Activated CD4-positive, alpha-beta T cell treated with anti-CD3 and anti-CD28 coated beads, Interleukin-2, amount 10 ng/mL, durations not matched to agents 7 days and 5 days (primary cell): ENCODE measurements around the gene VILL. TPM values are rescaled to one million over a fixed set of nuclear protein-coding genes. Genes with fewer than 3 reads are reported as not detected.
A peak's percentile ranks its signal among the peaks of the same experiment; 100 is the strongest.

ENCODE experiments used
- CTCF ChIA-PET: fragments of 350-600 bp; sonication (Branson Sonifier 250); formaldehyde crosslinking; loops from one replicate; lab custom pipeline; 2021; ENCODE audit warnings: antibody characterized with exemption; lab: Charles Lee
- POLR2A ChIA-PET: fragments of 350-600 bp; sonication (Branson Sonifier 250); formaldehyde crosslinking; loops from one replicate; lab custom pipeline; 2021; ENCODE audit warnings: antibody characterized with exemption; lab: Charles Lee
- DNase-seq: peaks from one replicate; pipeline ENCODE4 v3.0.0-alpha.2; 2020
- H3K27ac Mint-ChIP-seq: one replicate; pipeline ENCODE4 v1.8.0; 2021; ENCODE audit warnings: mild to moderate bottlenecking, moderate library complexity, mixed read lengths
- H3K27me3 Mint-ChIP-seq: one replicate; pipeline ENCODE4 v1.8.0; 2021; ENCODE audit warnings: mixed read lengths
- H3K36me3 Mint-ChIP-seq: one replicate; pipeline ENCODE4 v1.8.0; 2021; ENCODE audit warnings: low read depth, mixed read lengths
- H3K4me1 Mint-ChIP-seq: one replicate; pipeline ENCODE4 v1.8.0; 2021; ENCODE audit warnings: mixed read lengths
- H3K4me3 Mint-ChIP-seq: one replicate; pipeline ENCODE4 v1.8.0; 2021; ENCODE audit warnings: mild to moderate bottlenecking, moderate library complexity, mixed read lengths
- H3K9me3 Mint-ChIP-seq: one replicate; pipeline ENCODE4 v1.8.0; 2021; ENCODE audit warnings: mixed read lengths
- total RNA-seq, 2 experiments: library from RNA; stranded (reverse); gene quantifications; one replicate each; pipeline ENCODE4 v1.2.3, GENCODE V29; 2021

Gene VILL
- total RNA-seq, 2 experiments from 2014 or later, result 19.4 to 23.0 TPM

GRCh38 chr3:37991823-37992222, 1.2 kb downstream of the VILL start:
- H3K9me3 Mint-ChIP-seq, result no peaks in the 10 kb centered on the region
- POLR2A ChIA-PET, result no interaction called here

GRCh38 chr3:37992271-37993066, 1.9 kb downstream of the VILL start:
- peaks cover 25% of the 10 kb centered on the region for H3K36me3 Mint-ChIP-seq
- ChIA-PET POLR2A (no interaction called here), CTCF (no interaction called here)
- no peaks in the 10 kb centered on the region for H3K27me3 Mint-ChIP-seq
- no peaks in the 10 kb centered on the region for H3K9me3 Mint-ChIP-seq
- no peak overlapping the region for H3K27ac Mint-ChIP-seq
- H3K4me1 Mint-ChIP-seq, result peaks cover 48% of the 10 kb centered on the region
- no peak for DNase-seq
- H3K4me3 Mint-ChIP-seq, result peak overlapping the region; percentile 4

More at GRCh38 chr3:37991823-37992222, 1.2 kb downstream of the VILL start:
- Mint-ChIP-seq H3K36me3 (peaks cover 19% of the 10 kb centered on the region), H3K27ac (no peak overlapping the region), H3K4me1 (peaks cover 42% of the 10 kb centered on the region), H3K27me3 (no peaks in the 10 kb centered on the region), H3K4me3 (no peak overlapping the region)
- CTCF ChIA-PET, result no interaction called here
- DNase-seq, result no peak

- no peak for DNase-seq
- no peaks in the 10 kb centered on the region for H3K9me3 Mint-ChIP-seq
- peaks cover 25% of the 10 kb centered on the region for H3K36me3 Mint-ChIP-seq
- H3K4me3 Mint-ChIP-seq, result peak overlapping the region; percentile 4
- ChIA-PET POLR2A (no interaction called here), CTCF (no interaction called here)
- H3K27ac Mint-ChIP-seq, result peak overlapping the region; percentile 95
- H3K4me1 Mint-ChIP-seq, result peaks cover 50% of the 10 kb centered on the region
- H3K27me3 Mint-ChIP-seq, result no peaks in the 10 kb centered on the region
These were observed 2.5 kb downstream of the VILL start for GRCh38 chr3:37993067-37993455.

- no peaks in the 10 kb centered on the region for H3K27me3 Mint-ChIP-seq
- no peak for DNase-seq
- H3K27ac Mint-ChIP-seq, result peak overlapping the region; percentile 95
- POLR2A ChIA-PET, result no interaction called here
- H3K4me3 Mint-ChIP-seq, result peak overlapping the region; percentile 90
- peaks cover 25% of the 10 kb centered on the region for H3K36me3 Mint-ChIP-seq
- H3K4me1 Mint-ChIP-seq, result peaks cover 51% of the 10 kb centered on the region
- CTCF ChIA-PET, result no interaction called here
- no peaks in the 10 kb centered on the region for H3K9me3 Mint-ChIP-seq
These were observed 2.9 kb downstream of the VILL start for GRCh38 chr3:37993460-37993819.

GRCh38 chr3:37993820-37994638, 3.4 kb downstream of the VILL start:
- POLR2A ChIA-PET, result no interaction called here
- Mint-ChIP-seq H3K27ac (peak overlapping the region; percentile 95), H3K4me1 (peaks cover 56% of the 10 kb centered on the region), H3K36me3 (peaks cover 25% of the 10 kb centered on the region), H3K27me3 (no peaks in the 10 kb centered on the region), H3K9me3 (no peaks in the 10 kb centered on the region), H3K4me3 (peak overlapping the region; percentile 90)
- peak; percentile 62 for DNase-seq
- CTCF ChIA-PET, result no interaction called here

GRCh38 chr3:37994639-37994972, 4.0 kb downstream of the VILL start:
- H3K9me3 Mint-ChIP-seq, result no peaks in the 10 kb centered on the region
- peak overlapping the region; percentile 95 for H3K27ac Mint-ChIP-seq
- H3K4me3 Mint-ChIP-seq, result peak overlapping the region; percentile 90
- ChIA-PET CTCF (no interaction called here), POLR2A (no interaction called here)
- peaks cover 31% of the 10 kb centered on the region for H3K36me3 Mint-ChIP-seq
- no peaks in the 10 kb centered on the region for H3K27me3 Mint-ChIP-seq
- DNase-seq, result no peak
- H3K4me1 Mint-ChIP-seq, result peaks cover 61% of the 10 kb centered on the region

- ChIA-PET CTCF (interaction anchor here (0.5 to 1.4 kb wide), 13 partner anchors 9 to 1003 kb away, joined by 3 to 10 read pairs (median 4); partner anchors contain the start of genes DLEC1, EPM2AIP1, MLH1 and OXSR1), POLR2A (no interaction called here)
- no peaks in the 10 kb centered on the region for H3K9me3 Mint-ChIP-seq
- peak overlapping the region; percentile 90 for H3K4me3 Mint-ChIP-seq
- H3K27me3 Mint-ChIP-seq, result no peaks in the 10 kb centered on the region
- H3K36me3 Mint-ChIP-seq, result peaks cover 37% of the 10 kb centered on the region
- peaks cover 62% of the 10 kb centered on the region for H3K4me1 Mint-ChIP-seq
- H3K27ac Mint-ChIP-seq, result peak overlapping the region; percentile 95
- DNase-seq, result peak; percentile 49
These were observed 5.4 kb downstream of the VILL start for GRCh38 chr3:37995652-37996641.

- Mint-ChIP-seq H3K4me3 (peak overlapping the region; percentile 17), H3K4me1 (peaks cover 62% of the 10 kb centered on the region), H3K36me3 (peaks cover 39% of the 10 kb centered on the region), H3K9me3 (no peaks in the 10 kb centered on the region), H3K27me3 (no peaks in the 10 kb centered on the region), H3K27ac (peak overlapping the region; percentile 95)
- ChIA-PET CTCF (interaction anchor here (0.5 to 1.4 kb wide), 22 partner anchors 8 to 1004 kb away, joined by 3 to 10 read pairs (median 4); partner anchors contain the start of genes DLEC1, EPM2AIP1, MLH1 and OXSR1), POLR2A (no interaction called here)
- peak; percentile 87 for DNase-seq
These were observed 6.3 kb downstream of the VILL start for GRCh38 chr3:37996785-37997301.

GRCh38 chr3:37997342-37997741, 6.8 kb downstream of the VILL start:
- ChIA-PET CTCF (interaction anchor here (0.6 to 1.4 kb wide), 21 partner anchors 8 to 1004 kb away, joined by 3 to 10 read pairs (median 4); partner anchors contain the start of genes DLEC1, EPM2AIP1, MLH1 and OXSR1), POLR2A (no interaction called here)
- Mint-ChIP-seq H3K27me3 (no peaks in the 10 kb centered on the region), H3K27ac (no peak overlapping the region), H3K36me3 (peaks cover 42% of the 10 kb centered on the region), H3K9me3 (no peaks in the 10 kb centered on the region), H3K4me1 (peaks cover 62% of the 10 kb centered on the region), H3K4me3 (no peak overlapping the region)
- DNase-seq, result no peak

- no peaks in the 10 kb centered on the region for H3K27me3 Mint-ChIP-seq
- no peaks in the 10 kb centered on the region for H3K9me3 Mint-ChIP-seq
- peak overlapping the region; percentile 95 for H3K27ac Mint-ChIP-seq
- peaks cover 61% of the 10 kb centered on the region for H3K4me1 Mint-ChIP-seq
- POLR2A ChIA-PET, result interaction anchor here (0.5 kb wide), 1 partner anchor 29 kb away, joined by 3 read pairs; no protein-coding TSS in a partner anchor
- peaks cover 44% of the 10 kb centered on the region for H3K36me3 Mint-ChIP-seq
- no peak for DNase-seq
- CTCF ChIA-PET, result interaction anchor here (0.6 to 1.4 kb wide), 8 partner anchors 10 to 962 kb away, joined by 3 to 10 read pairs (median 4); partner anchors contain the start of gene DLEC1
- no peak overlapping the region for H3K4me3 Mint-ChIP-seq
These were observed 7.3 kb downstream of the VILL start for GRCh38 chr3:37997791-37998370.

- peaks cover 41% of the 10 kb centered on the region for H3K36me3 Mint-ChIP-seq
- H3K9me3 Mint-ChIP-seq, result no peaks in the 10 kb centered on the region
- DNase-seq, result no peak
- no peak overlapping the region for H3K4me3 Mint-ChIP-seq
- no peaks in the 10 kb centered on the region for H3K27me3 Mint-ChIP-seq
- ChIA-PET CTCF (no interaction called here), POLR2A (no interaction called here)
- H3K27ac Mint-ChIP-seq, result peak overlapping the region; percentile 70
- H3K4me1 Mint-ChIP-seq, result peaks cover 54% of the 10 kb centered on the region
These were observed 9.2 kb downstream of the VILL start for GRCh38 chr3:37999836-38000235.
